GM18508 (cell line): Measurements from ENCODE around the gene PFDN1.

Experiments
- ATAC-seq: cut with Tn5 transposase; IDR thresholded peaks from one replicate; pipeline ENCODE4 v1.9.1; 2021; ENCODE audit warnings: moderate number of reproducible peaks; ENCODE audit not compliant: insufficient read depth, unreplicated experiment

PFDN1 gene

DNA sequence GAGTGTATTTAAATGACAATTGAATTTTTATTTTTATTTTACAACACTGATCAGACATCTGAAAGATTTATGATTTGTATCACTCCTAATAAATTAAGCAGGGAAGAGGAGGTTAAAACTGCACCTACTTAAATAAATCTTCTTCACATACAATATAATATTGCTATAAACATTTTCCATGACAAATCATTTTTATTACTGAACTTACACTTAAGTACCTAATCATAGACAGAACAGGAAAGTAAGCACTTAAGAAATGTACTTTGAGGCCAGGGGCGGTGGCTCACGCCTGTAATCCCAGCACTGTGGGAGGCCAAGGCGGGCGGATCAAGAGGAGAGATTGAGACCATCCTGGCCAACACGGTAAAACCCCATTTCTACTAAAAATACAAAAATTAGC lies 3.8 kb downstream of the PFDN1 start:
- no peak for ATAC-seq

DNA sequence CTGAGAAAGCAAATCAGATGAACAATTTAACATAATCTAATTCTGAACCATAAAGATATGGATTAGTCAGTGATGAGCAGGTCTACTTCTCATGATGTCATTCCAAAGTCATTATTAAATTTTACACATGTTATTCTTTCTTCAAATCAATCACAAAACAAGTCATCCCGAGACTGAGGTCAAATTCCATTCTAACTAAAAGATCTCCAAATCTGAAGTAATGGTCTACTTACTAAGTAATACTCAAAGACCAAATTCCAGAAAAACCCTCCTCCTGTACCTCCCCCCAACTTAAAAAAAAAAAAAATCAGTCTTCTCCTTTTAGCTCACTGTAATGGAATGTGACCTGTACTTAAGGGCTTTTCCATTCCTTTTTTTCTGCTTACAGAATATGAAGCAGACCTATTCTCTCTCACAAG lies 4.7 kb downstream of the PFDN1 start:
- no peak for ATAC-seq

DNA sequence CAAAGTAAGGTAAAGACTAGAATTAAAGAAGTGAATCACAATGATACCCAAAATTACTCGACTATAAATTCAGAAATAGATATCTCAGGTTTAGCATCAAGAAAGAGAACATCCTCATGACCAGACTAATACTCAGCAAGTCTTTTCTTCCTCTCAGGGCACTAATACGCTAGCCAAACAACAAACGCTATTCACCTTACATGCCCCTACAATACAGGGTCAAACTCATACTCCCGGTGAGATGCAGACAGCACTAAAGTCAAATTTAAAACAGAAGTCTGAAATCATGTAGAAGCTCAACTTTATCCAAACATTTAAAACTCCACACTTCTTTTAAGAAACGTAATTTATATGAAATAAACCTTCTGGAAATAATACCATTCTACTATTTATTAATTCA lies 5.6 kb downstream of the PFDN1 start:
- no peak for ATAC-seq

DNA sequence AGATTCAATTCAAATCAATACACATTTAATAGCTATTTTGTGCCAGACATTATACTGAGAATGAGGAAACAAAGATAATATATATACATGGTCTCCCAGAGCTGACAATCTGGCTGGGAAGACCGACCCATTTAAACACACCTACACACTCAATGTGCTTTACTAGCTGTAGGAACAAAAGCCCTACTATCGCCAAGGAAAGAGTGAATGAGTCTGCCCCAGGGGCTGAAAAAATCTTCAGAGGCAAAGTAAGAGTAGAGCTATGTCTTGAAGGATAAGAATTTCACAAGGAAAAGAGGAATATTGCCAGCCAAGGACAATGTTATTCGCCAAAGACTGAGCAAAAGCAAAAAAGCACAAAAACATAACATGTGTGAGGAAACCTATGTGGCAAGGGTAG lies 6.6 kb downstream of the PFDN1 start:
- ATAC-seq: no peak

DNA sequence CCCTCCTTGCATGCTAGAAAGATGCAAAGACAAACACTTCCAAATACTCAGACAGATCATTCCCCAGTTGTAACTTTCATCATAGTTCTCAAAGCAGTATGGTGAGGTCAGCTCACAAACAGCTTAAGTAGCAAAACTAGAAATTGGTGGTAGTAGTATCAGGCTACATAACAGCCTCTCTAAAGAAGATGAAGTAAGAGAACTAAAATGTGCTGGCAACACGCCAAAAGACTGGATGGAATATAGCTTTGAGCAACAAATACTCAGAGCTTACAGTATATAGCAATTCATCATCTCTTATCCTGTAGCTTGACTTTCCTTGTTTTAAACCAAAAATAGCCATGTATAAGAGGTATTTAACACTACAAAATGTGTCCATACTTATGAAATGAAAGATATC lies 7.5 kb downstream of the PFDN1 start:
- ATAC-seq: no peak

DNA sequence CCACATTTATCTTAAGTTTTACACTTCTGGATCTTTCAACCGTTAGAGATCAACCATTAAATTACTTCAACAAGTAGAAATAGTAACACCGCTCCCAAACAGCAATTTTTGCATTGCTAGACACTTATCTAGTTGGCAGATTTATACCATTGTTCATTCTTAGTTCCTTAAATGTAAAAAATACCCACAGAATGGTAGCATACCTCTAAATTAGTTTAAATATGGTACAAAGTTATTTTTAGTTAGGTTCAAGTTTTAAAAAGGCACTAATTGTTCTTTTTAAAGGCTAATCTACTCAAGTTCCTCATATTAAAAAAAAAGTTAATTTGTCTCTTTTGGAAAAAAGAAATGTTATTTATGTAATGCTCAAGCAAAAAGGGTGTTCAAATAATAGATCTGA lies 8.1 kb downstream of the PFDN1 start:
- no peak for ATAC-seq

DNA sequence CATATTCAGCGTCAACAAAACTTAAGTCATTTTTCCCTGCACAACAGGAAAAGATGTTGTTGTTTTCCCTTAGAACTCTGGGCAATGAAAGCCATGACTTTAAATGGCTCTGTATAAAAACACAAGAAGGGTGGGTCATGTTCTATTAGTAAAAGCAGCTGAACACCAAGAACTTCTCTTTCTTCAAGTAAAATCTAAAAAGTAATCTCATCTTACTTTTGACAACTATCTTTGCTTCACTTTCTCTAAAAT lies 9.1 kb downstream of the PFDN1 start:
- no peak for ATAC-seq

DNA sequence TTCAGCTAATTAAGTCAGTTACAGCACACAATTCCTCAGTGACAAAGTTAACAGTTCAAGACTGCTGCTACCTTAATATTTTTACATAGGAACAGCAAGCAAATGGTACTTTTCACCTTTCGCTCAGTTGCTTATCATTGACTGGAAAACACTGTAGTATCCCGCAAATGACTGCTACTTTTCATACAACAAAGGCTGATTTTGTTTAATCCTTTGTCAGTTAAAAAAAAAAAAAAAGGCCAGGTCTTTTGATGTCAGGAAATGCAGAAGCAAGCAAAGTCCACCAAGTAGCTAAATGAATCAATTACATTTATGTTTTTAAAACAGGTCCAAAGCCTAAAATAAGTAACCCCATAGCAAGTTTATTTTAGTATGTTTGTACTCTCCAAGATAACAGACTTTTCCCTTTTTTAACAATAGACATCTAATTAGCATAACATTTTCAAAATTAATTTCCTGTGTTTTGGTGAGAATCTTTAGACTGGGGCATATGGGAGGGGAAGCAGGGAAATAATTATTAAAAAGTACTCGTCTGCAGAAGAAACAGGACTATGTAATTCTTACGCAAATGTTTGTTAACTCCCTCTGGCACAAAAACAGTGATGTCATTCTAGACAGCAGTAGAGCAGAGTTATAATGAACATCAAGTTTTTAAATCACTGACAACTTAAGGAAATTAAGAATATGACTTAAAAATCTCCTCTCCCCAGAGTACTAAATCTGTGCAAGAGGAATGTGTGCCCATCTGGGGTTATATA lies 9.6 kb downstream of the PFDN1 start:
- ATAC-seq: no peak

DNA sequence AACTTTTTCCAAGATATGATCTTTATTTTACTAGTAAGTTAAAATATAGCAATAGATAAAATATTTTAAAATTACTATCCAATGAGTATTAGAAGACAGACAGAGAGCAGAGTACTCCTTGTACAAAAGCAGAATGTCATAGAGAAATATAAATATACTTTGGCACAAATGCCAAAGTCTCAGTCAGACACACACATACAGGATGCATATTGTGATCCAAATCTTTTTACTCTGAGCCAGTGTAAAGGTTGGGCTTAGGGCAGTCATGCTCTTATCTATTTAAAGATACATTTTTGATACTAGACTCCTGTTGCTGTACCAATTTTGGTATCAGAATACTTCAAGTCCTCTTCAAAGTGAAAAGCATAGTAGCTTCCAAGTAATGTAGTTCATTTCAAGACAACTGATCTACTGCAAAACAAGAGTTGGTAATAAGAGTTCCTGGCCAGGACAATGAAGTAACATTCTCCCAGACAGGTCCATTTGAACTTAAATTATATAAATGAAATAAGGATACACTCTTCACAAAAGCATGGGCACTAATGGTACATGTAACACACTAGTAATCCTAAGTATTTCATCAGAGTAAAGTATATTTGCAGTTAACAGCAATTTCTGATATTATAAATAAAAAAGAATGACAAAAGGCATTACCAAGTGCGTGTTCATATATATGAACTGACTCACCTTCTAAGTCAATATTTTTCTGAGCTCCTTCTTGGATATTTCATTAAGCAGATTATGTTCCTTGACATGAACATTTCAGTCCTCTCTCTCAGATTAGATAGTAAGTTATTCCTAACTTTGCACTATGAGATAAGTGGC lies 10.5 kb downstream of the PFDN1 start:
- no peak for ATAC-seq

DNA sequence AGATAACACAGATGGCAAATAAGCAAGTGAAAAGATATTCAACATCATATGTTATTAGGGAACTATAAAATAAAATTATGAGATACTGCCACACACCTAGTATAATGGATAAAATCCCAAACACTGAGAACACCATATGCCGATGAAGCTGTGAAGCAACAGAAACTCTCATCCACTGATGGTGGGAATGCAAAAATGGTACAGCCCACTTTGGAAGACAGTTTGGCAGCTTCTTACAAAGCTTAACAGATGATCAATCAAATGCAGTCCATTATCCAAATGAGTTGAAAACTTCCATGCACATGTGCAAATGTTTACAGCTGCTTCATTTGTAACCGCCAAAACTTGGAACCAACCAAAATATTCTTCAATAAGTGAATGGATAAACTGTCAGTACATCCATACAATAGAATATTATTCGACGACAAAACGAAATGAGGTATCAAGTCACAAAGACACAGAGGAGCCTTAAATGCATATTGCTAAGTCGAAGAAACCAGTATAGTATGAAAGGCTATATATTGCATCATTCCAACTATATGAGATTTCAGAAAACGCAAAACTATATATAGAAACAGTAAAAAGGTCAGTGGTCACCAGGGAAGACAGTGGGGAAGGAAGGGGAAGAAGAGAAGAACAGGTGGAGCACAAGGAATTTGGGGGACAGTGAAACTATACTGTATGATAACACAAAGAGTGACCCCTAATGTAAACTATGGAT lies 14.9 kb downstream of the PFDN1 start:
- ATAC-seq: no peak

DNA sequence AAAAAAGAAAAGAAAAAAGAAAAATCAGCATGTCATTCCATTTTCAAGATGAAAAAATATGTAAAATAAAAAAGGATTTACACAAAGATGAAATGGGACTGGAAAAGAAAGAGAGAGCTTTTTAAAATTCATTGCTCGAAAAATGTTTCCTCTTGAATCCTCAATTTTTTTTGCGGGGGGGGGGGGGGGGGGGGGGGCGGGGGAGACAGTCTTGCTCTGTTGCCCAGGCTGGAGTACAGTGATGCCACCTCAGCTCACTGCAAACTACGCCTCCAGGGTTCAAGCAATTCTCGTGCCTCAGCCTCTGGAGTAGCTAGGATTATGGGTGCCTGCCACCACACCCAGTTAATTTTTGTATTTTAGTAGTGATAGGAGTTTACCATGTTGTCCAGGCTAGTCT lies 16.5 kb downstream of the PFDN1 start:
- no peak for ATAC-seq

DNA sequence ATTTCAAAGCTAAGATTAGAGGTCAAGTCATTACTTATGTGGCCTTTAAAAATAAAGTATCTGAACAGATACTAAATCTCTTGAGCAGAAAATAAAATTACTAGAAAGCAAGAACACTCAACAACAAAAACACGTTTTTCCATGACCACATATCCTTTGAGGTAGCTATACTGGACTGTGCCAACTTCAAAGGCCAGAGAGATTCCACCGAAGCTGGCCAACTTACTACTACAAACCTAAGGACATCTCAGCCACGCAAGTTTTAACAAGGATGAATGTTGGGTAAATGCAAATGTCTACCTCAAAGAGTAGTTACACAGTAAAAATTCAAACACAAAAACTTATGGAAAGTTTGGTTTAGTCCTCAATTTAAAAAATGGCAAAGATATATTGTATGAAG lies 18.9 kb downstream of the PFDN1 start:
- no peak for ATAC-seq

DNA sequence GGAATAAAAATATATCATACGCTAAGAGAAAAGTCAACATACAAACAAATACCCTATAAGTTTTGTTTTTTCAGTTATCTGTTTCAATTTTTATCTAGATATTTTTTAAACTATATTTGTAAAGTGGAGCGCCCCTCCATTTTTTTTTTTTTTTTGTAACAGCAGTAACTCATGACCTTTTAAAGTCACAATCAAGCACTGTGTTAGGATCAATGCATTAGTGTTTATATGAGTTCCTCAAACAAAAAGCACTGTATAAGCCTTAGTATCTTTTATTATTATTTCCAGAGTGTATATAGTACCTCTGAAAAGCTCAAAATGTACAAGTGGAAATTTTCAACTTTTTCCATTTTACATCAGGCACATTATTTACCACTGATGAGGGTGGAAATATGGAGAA lies 20.6 kb downstream of the PFDN1 start:
- ATAC-seq: no peak

DNA sequence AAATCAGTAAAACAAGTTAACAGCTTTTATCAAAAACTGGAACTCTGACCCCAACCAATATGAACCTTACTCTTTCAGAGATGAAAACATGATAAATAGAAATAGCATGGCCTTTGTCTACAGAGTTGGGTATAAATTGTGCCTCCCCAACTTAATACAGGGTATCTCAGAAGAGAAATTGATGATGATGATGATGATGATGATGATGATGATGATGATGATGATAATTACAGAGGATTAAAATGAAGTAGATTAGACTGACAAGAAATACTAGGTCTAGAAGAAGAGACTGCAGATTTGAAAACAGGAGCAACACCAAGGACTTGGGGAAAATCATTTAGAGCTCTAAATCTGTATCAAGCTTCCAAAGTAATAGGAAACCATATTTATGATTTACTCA lies 27.1 kb downstream of the PFDN1 start:
- ATAC-seq: no peak

DNA sequence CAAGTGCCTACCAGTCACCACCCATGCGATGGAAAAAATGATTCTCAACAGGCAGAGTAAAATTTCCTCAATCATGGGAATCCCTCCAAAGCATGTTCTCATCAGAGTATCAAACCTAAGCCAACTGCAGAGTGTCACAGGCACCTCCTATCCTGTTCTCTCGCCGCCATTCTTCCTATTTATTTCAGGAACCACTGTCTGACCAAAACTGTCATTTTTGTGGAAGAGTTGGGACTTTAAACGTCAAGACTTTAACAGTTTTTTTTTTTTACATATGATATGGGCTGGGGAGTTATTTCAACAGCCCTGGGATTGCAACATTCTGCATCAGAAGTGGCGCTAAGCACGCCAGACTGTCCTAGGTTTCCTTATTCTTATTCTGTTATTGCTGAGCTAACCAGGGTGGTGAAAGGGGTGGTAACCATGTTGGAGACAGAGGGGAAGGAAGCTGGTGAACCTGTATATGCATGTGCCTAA lies 29.5 kb downstream of the PFDN1 start:
- no peak for ATAC-seq

DNA sequence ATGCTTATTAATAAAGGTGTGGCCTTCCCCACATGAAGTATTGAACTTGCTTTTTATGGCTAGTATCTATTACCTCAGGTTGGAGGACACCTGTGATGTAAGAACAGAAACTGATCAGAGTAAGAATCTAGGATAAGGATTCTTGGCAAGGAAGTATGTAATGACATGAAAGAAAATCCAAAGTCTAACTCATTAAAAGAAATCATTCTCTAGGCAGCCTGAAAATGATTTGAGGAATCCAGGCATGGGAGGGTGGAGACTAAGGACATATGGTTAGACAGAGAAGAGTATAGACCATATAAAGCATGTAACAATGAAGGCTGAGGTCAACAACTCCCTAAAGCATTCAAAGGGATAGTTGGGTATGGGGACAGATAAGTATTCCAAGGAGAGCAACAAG lies 32.9 kb downstream of the PFDN1 start:
- no peak for ATAC-seq

DNA sequence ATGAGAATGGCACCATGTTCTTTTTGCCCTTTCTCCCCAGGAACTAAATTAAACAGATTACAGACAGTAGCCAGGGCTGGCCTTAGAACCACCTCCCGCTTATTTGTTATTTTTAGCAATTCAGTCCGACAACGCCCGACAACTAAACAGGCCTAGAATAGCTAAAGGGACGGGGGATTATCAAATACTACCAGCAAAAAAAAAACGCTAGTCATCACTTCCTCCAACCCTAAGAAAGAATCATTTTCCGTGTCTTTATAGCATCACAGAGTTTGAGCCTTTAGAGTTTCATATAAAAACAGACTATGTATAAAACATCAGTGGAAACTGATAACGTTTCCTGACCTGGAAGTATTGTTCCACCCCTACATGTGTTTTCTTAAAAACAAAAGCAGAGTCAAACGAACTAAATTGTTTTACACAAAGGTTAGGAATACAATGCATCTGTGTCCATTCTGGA lies 35.3 kb downstream of the PFDN1 start:
- ATAC-seq: no peak

DNA sequence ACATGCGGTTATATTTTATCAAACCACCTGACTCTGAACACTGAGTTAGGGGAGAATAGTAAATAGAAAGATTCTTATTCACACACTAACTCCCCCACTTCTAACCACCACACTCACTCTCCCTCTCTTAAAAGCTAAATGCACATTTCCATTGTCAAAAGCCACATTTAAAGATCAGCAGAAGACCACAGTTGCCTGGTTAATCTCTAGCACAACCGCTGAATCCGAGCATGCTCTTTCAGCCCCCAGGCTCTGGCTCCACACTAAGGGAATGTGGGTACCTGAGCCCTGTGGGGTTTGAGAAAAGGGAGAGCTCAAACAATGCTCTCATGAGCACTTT lies 35.7 kb downstream of the PFDN1 start:
- ATAC-seq: no peak

DNA sequence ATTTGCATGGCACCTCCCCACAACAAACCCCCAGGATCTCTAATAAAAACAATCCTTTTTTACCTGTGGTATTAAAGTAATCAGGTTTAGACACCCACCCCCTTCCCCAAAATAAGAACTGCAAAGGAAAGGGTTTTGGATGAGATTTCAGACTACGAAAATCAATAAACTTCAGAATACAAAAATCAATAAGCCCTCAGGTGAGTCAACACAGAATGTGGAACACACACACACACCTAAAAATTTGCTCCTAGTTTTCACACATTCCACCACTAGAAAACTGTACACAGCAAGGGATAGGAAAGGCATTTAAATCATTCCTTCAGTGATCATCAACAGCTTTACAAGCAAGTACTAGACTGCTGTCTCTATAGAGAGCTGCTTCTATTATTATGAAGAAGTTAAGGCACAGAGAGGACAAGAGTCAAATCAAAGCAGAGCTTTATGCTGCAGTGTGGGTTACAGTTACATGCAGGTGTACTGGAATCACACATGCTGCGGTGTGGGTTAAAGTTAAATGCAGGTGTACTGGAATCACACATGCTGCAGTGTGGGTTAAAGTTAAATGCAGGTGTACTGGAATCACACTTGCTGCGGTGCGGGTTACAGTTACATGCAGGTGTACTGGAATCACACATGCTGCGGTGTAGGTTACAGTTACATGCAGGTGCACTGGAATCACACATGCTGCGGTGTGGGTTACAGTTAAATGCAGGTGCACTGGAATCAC lies 36.3 kb downstream of the PFDN1 start:
- no peak for ATAC-seq

DNA sequence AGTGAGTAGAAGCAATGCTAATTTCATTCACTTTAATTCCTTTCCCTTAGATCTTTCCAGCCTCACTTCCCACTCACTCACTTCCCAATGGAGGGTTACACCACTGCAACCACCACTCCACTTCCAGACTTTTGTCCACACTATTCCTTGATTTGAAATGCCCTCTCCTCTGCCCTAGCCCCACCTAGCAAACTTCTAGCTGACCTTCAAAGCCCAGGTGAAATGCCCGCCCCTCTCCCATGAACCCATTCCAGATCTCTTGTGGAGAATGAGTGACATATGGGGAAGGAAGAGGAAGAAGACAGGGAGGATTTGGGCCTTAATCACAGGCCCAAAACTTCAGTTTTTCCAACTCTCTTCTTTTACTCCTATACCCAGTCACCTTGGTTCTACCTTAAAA lies 37.1 kb downstream of the PFDN1 start:
- no peak for ATAC-seq

DNA sequence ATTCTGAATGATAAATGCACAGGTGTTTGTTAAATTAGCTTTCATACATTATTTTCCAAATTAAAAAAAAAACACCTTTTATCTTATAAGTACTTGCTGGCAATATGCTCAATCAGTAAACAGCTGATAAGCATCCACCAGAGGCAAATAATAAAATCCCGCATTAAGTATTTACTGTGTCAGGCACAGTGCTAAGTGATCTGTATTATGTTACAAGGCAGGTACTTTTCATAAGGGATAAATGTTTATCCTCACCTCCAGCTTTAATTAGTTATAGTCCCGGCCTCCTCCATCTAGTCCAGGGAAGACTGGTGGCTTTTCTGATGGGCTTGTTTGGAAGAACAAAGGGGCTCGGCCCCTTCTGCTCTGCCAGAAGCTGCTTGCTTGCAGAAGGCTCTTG lies 40.1 kb downstream of the PFDN1 start:
- ATAC-seq: no peak
